HG03565 (cell line): Measurements from ENCODE around the gene KDM2A.
A peak's percentile ranks its signal among the peaks of the same experiment; 100 is the strongest.
"Not testable (repeated sequence)": the region's sequence is repeated elsewhere in the genome, so short reads cannot be mapped to it uniquely, and the experiment has no call there.

Experiments used
- ATAC-seq: cut with Tn5 transposase; IDR thresholded peaks from one replicate; pipeline ENCODE4 v1.9.1; 2021; ENCODE audit warnings: mild to moderate bottlenecking, moderate library complexity; ENCODE audit not compliant: unreplicated experiment

Gene KDM2A

GRCh38 chr11:67117672-67118180 is 1.3 kb upstream of the KDM2A start:
- peak; percentile 0 for ATAC-seq

GRCh38 chr11:67118181-67118766 is 789 bp upstream of the KDM2A start:
- ATAC-seq, result peak; percentile 12

GRCh38 chr11:67119585-67120391 is 725 bp downstream of the KDM2A start:
- peak; percentile 2 for ATAC-seq

GRCh38 chr11:67120456-67120855 is 1.4 kb downstream of the KDM2A start:
- ATAC-seq, result no peak

GRCh38 chr11:67120881-67121710 is 2.0 kb downstream of the KDM2A start:
- ATAC-seq, result no peak

- not testable (repeated sequence) for ATAC-seq
These were observed 4.7 kb downstream of the KDM2A start for GRCh38 chr11:67123801-67124200.

GRCh38 chr11:67126243-67126642 is 7.2 kb downstream of the KDM2A start:
- ATAC-seq, result not testable (repeated sequence)

GRCh38 chr11:67126986-67127385 is 7.9 kb downstream of the KDM2A start:
- ATAC-seq, result no peak

- ATAC-seq, result not testable (repeated sequence)
These were observed 11.8 kb downstream of the KDM2A start for GRCh38 chr11:67130861-67131260.

GRCh38 chr11:67136156-67136555 is 17.1 kb downstream of the KDM2A start:
- ATAC-seq, result no peak

- ATAC-seq, result no peak
These were observed 19.9 kb downstream of the KDM2A start for GRCh38 chr11:67138922-67139321.

- no peak for ATAC-seq
These were observed 27.6 kb downstream of the KDM2A start for GRCh38 chr11:67146516-67147226.

GRCh38 chr11:67153971-67154370 is 34.9 kb downstream of the KDM2A start:
- ATAC-seq, result no peak

- ATAC-seq, result no peak
These were observed 35.7 kb downstream of the KDM2A start for GRCh38 chr11:67154726-67155125.

GRCh38 chr11:67157691-67158090 is 38.6 kb downstream of the KDM2A start:
- ATAC-seq, result no peak

- no peak for ATAC-seq
These were observed 39.2 kb downstream of the KDM2A start for GRCh38 chr11:67158221-67158620.

GRCh38 chr11:67160045-67160444 is 41.0 kb downstream of the KDM2A start:
- no peak for ATAC-seq

GRCh38 chr11:67160872-67161783 is 42.1 kb downstream of the KDM2A start:
- no peak for ATAC-seq

- ATAC-seq, result no peak
These were observed 43.9 kb downstream of the KDM2A start for GRCh38 chr11:67163006-67163405.

GRCh38 chr11:67165623-67166022 is 46.6 kb downstream of the KDM2A start:
- ATAC-seq, result no peak
